Esophagus mucosa (tissue), 1 donor: Measurements from ENCODE around the gene MRPL10. TPM values are rescaled to one million over a fixed set of nuclear protein-coding genes. Genes with fewer than 3 reads are reported as not detected.
"Not testable (repeated sequence)": the region's sequence is repeated elsewhere in the genome, so short reads cannot be mapped to it uniquely, and the experiment has no call there.

Experiments used
- ATAC-seq: fragments of 200-7000 bp; cut with Tn5 transposase; one replicate; pipeline ENCODE4 v1.9.1; 2020
- total RNA-seq: library from RNA; stranded (reverse); gene quantifications from one replicate; pipeline ENCODE4 v1.2.4, GENCODE V29; 2023
- donor health status: DM: yes; HTN: yes; CAD: no.

Gene MRPL10
- total RNA-seq, 1 donor from 2014 or later = 26.7 TPM

DNA sequence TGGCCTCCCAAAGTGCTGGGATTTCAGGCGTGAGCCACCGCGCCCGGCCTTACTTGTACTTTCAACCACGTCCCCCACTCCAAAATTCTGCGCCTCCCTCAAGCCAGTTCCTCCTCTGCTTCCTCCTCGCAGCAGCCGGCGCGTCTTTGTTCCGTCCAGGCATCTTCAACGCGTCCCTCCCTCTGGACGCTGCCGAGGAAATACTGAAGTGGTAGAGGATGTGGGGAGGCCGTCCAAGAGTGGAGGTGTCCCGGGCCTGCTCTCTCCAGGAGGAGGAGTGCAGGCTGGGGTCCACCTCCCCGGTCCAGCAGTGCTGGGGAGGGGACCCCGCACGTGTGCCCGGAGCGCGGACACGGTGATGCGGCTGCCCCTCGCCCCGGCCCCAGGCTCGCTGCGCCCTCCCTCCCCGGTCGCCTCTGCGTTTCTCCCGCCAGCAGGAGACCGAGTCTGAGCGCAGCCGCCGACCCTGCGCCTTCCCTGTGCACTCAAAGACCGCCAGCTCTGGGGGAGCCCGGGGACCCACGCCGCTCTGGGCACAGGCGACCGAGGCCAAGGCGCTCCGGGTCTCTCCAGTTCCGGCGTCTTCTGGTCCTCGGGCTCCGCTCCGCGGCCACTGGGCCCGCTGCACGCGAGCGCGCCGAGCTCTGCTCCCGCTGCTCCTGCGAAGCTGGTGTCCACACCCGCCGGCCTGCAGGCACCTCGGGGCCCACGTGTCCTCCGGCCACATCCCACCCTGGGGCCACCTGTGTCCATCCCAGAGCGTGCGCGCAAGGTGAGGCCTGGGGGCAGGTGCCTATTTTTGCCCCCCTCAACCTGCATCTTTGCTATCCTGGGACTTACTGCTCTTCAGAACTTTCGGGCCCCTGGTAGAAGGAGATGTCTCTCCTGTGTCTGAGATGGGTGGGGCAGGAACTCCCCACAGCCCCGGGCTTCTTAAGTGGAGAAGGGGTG lies 41.5 kb downstream of the MRPL10 start:
- ATAC-seq = peak; percentile 77

DNA sequence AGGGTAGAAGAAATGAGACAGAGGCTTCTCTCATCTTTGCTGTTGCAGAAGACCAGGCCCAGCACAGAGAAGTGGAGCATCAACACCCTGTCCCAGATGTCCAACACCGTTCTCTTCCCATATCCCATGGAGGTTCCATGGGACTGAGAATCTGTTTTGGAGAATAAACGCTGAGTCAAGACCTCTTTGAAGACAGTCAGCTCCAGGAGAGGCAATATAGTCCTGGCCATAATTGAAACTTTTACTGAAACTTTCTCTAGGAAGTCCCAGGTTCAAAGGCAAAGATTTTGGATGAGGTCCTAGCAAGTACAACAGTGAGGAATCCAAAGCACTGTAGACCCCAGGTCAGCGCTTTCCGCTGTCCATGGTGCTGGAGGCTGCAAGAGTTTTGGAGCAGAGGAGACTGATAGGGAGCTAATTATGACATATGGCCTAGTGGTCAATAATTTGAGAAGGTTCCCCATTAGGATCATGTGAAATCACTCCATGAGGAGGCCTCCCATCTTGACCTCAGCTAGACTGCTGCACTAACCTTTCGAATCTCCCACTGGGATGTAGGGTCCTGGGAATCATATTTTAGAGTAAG lies 45.7 kb downstream of the MRPL10 start:
- no peak for ATAC-seq

DNA sequence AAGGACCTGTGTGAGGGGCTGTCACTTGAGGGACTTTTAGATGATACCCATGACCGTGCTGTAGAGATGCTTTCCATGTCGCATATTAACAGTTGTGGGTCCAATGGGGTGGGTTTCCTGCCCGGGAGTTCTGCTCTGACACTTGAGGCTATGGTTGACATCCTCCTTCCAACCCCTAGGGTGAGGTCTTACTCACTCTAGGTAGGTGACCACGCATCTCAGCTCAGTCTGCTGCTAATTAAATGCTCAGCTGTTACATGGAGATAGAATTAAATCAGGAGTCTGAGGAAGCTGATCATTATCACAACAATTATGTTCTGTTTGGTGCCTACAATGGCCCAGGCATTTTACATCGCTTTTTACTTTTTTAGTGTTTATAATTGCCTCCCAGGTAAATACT lies 49.9 kb downstream of the MRPL10 start:
- ATAC-seq = no peak

DNA sequence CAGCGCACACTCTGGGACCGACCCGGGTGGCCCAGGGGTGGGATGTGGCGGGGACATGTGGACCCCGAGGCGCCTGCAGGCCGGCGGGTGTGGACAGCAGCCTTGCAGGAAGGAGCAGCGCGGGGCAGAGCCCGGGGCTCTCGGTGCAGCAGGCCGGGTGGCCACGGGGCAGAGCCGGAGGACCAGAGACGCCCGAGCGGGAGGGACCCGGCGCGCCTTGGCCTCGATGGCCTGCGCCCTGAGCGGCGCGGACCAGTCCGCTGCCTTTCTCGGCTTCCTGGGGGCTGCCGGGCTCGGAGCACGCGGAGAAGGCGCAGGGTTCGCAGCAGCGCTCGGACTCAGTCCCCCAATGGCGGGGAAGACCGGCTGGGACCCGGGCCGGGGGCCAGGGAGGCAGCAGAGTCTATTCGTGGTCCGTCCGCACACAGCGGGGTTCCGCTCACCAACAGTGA lies 53.1 kb downstream of the MRPL10 start:
- ATAC-seq = no peak

DNA sequence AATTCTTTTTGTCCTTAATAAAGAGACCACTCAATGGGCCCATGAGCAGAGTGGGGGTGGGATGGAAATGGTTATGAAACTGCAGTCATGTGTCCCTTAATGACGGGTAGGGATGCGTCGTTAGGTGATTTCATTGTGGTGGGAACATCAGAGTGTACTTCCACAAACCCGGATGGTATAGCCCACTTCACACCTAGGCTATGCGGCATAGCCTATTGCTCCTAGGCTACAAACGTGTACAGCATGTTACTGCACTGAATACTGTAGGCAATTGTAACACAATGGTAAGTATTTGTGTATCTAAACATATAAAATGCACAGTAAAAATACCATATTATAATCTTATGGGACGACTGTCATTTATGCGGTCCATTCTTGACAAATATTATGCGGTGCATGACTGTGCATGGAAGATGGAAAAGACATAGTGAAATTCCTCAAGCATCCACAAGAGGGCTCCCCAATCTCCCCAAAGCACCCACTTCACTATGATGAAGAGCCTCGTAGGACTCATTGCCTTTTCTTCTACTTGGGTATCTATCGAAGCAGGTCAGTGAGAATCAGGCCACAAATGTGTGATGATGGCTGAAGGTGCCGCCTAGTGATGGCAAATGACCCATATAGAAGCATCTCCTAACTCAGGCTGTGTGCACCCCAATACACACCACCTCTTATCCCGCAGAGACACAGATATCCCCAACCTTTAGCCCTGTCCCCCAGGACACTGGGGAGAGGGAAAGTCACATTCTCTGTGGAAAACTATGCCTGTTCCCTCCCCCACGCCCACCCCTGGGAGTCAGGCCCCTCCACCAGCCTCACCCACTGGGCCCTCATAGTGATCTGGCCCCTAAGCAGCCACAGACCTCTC lies 54.8 kb downstream of the MRPL10 start:
- ATAC-seq = peak; percentile 70

DNA sequence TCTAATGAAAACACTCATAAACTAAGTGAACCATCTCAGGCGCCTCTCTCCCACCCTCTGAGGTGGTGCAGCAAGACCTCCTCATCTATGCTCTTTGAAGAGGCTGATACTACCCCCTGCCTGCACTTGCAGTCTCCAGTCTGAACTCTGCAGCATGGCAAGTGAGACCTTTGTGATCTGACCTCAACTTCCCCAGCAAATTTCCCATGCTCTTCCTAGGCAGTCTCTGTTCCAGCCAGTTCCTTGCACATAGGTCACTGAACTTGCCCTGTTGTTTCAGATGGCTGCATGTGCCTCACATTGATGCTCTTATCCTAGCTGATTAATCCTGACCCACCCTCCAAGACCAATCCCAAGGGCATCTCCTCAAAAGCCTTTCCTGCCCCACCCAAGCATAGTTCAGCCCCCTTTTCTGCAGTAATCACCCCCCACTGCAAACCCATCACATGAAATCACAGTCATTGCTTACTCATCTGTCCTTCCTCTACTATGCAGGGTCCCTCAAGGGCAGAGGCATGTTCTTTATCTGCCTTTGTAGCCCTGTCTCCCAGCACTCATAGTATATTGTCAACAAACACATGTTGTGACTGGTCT lies 56.3 kb downstream of the MRPL10 start:
- no peak for ATAC-seq

DNA sequence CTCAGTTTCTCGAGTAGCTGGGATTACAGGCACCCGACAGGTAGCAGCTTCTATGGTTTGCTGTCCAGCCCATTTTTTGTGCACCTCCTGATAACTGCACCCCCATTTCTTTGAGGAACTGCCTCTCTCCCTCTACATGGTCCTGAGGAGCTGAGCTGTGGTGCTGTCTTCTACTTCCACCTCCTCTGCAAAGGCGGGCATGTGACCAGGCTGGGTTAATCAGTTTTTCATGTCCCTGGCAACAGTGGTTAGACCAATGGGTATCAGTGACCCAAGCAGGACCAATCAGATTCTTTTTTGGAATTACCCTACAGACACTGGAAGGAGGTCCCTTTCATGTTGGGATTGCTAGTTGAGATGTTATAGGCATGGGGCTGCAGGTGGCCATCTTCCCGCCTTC lies 57.0 kb downstream of the MRPL10 start:
- ATAC-seq = no peak

DNA sequence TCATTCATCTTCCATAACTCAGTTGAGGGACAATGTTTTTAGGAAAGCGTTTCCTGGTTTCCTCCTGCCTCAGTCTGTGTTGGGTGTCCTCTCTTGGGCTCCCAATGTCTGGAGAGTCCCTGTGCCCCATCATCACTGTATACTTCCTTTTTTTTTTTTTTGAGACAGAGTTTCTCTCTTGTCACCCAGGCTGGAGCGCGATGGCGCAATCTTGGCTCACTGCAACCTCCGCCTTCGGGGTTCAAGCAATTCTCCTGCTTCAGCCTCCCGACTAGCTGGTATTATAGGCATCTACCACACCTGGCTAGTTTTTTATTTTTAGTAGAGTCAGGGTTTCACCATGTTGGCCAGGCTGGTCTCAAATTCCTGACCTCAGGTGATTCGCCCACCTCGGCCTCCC lies 57.7 kb downstream of the MRPL10 start:
- not testable (repeated sequence) for ATAC-seq

Other genes with a start within 250 kb of the MRPL10 start
- gene KPNB1, start 181.6 kb downstream of the MRPL10 start, total RNA-seq = 232 TPM
- gene TBKBP1, start 137.4 kb downstream of the MRPL10 start, total RNA-seq = 3.1 TPM
- not detected for gene TBX21, start 98.3 kb downstream of the MRPL10 start, total RNA-seq
- 1.8 TPM for gene OSBPL7, start 9.7 kb downstream of the MRPL10 start, total RNA-seq
- 0.28 TPM for gene LRRC46, start 129 bp upstream of the MRPL10 start, total RNA-seq
- 21.2 TPM for gene SCRN2, start 9.7 kb upstream of the MRPL10 start, total RNA-seq
- gene SP6, start 19.6 kb upstream of the MRPL10 start, total RNA-seq = 5.9 TPM
- gene SP2, start 64.7 kb upstream of the MRPL10 start, total RNA-seq = 12.7 TPM
- 33.3 TPM for gene PNPO, start 110.0 kb upstream of the MRPL10 start, total RNA-seq
- gene PRR15L, start 126.3 kb upstream of the MRPL10 start, total RNA-seq = 11.0 TPM
- 73.4 TPM for gene CDK5RAP3, start 139.6 kb upstream of the MRPL10 start, total RNA-seq
- gene COPZ2, start 206.3 kb upstream of the MRPL10 start, total RNA-seq = 17.3 TPM
- 90.4 TPM for gene NFE2L1, start 216.8 kb upstream of the MRPL10 start, total RNA-seq